HepG2 (cell line): ENCODE results near the gene ATP11B. TPM values are rescaled to one million over a fixed set of nuclear protein-coding genes. Genes with fewer than 3 reads are reported as not detected.
A peak's percentile ranks its signal among the peaks of the same experiment; 100 is the strongest.

Experiments
- ATAC-seq: fragments of 200-7000 bp; cut with Tn5 transposase; 3 replicates; pipeline ENCODE4 v1.9.1; 2020; ENCODE audit warnings: mild to moderate bottlenecking, moderate library complexity
- BruUV-seq: library from RNA; stranded (reverse); fragments of 400-500 nt; replicated peaks from 2 replicates; lab custom pipeline; 2021; lab: Mats Ljungman, UMichigan
- CTCF ChIA-PET: fragments of 300-600 bp; formaldehyde crosslinking; extraction: SDS; loops from one replicate; lab custom pipeline; 2021; ENCODE audit warnings: low total read pairs, inconsistent platforms, low intra/inter-chr PET ratio; lab: Yijun Ruan, JAX
- POLR2A ChIA-PET: fragments of 350-600 bp; sonication (Branson Sonifier 250); formaldehyde crosslinking; loops from one replicate; lab custom pipeline; 2020; ENCODE audit warnings: antibody characterized with exemption, inconsistent platforms; lab: Yijun Ruan, JAX
- DNase-seq: peaks from one replicate; pipeline ENCODE4 v3.0.0-alpha.2; 2015; ENCODE audit warnings: low spot score
- FAIRE-seq: peaks from 3 replicates; lab custom pipeline; 2011; peaks lifted over from hg19 to GRCh38; lab: Jason Lieb, UNC
- H2AFZ ChIP-seq: one replicate; pipeline ENCODE4 v1.6.1; 2011; ENCODE audit warnings: low read length, inconsistent platforms
- H3K27ac ChIP-seq: fragments of 300-600 bp; 3 replicates; pipeline ENCODE4 v1.8.0; 2011; ENCODE audit warnings: mixed run types, mild to moderate bottlenecking, mixed read lengths, low read length, inconsistent platforms; ENCODE audit not compliant: insufficient read depth; ENCODE audit errors: extremely low read length
- H3K27me3 ChIP-seq, 2 experiments: fragments of 200-600 bp in 1 of 2; 2 replicates in 1 of 2; 3 replicates in 1 of 2; pipeline versions ENCODE4 v1.6.0 to v1.8.0; 2011; ENCODE audit warnings: low read length in 2 of 2, mild to moderate bottlenecking in 2 of 2, moderate library complexity in 2 of 2, inconsistent platforms in 1 of 2; ENCODE audit not compliant: insufficient read depth in 2 of 2, control insufficient read depth in 1 of 2
- H3K36me3 ChIP-seq, 2 experiments: fragments of 200-600 bp in 1 of 2; replicated peaks in 1 of 2; 2 replicates in 1 of 2; 3 replicates in 1 of 2; pipeline versions ENCODE4 v1.5.1 to v1.8.0; 2011; ENCODE audit warnings: low read length in 2 of 2, inconsistent platforms in 1 of 2; ENCODE audit not compliant: insufficient read depth in 2 of 2, control insufficient read depth in 1 of 2
- H3K4me1 ChIP-seq: 2 replicates; pipeline ENCODE4 v1.5.1; 2012; ENCODE audit warnings: low read length, inconsistent platforms; ENCODE audit not compliant: insufficient read depth
- H3K4me2 ChIP-seq: 2 replicates; pipeline ENCODE4 v1.6.0; 2011; ENCODE audit warnings: low read depth, low read length, inconsistent platforms
- H3K4me3 ChIP-seq, 3 experiments: fragments of 200-600 bp in 1 of 3; sonication (generic), shearing (Covaris generic) in 1 of 3; replicated peaks in 1 of 3; 2 replicates each; pipeline ENCODE4 v1.5.1; 2011 to 2016; ENCODE audit warnings: low read length in 3 of 3, inconsistent platforms in 2 of 3, low read depth in 2 of 3, mild to moderate bottlenecking in 2 of 3, control low read depth in 1 of 3, mixed read lengths in 1 of 3; ENCODE audit not compliant: insufficient read depth in 1 of 3
- H3K79me2 ChIP-seq: one replicate; pipeline ENCODE4 v1.6.1; 2011; ENCODE audit warnings: low read length, inconsistent platforms; ENCODE audit not compliant: insufficient read depth
- H3K9ac ChIP-seq: 2 replicates; pipeline ENCODE4 v1.6.0; 2011; ENCODE audit warnings: mild to moderate bottlenecking, low read depth, low read length, inconsistent platforms; ENCODE audit not compliant: insufficient read depth
- H3K9me3 ChIP-seq: 2 replicates; pipeline ENCODE4 v1.5.1; 2012; ENCODE audit warnings: mild to moderate bottlenecking, low read length
- H4K20me1 ChIP-seq: 2 replicates; pipeline ENCODE4 v1.6.0; 2011; ENCODE audit warnings: inconsistent platforms, mild to moderate bottlenecking, low read length, moderate library complexity; ENCODE audit not compliant: insufficient read depth
- DBP ChIP-seq: sonication (generic); formaldehyde crosslinking; IDR thresholded peaks from 2 replicates; pipeline ENCODE4 v1.4.0; 2020; ENCODE audit warnings: missing genetic modification reagents; ENCODE audit errors: not compliant biosample characterization
- ETV5 ChIP-seq: IDR thresholded peaks from 2 replicates; pipeline ENCODE4 v1.6.1; 2018; ENCODE audit warnings: missing biosample characterization, missing genetic modification reagents, inconsistent platforms, borderline replicate concordance
- HINFP ChIP-seq: sonication (generic); formaldehyde crosslinking; IDR thresholded peaks from 2 replicates; pipeline ENCODE4 v1.4.0; 2020; ENCODE audit warnings: low read depth, mild to moderate bottlenecking, missing genetic modification reagents
- HMGA1 ChIP-seq: sonication (generic); formaldehyde crosslinking; conservative IDR thresholded peaks from 2 replicates; pipeline ENCODE4 v1.4.0; 2020; ENCODE audit warnings: missing genetic modification reagents
- MAFF ChIP-seq: IDR thresholded peaks from 2 replicates; pipeline ENCODE4 v1.6.1; 2011; ENCODE audit warnings: low read depth, low read length, improper control_type of control experiment
- MAFK ChIP-seq, 2 experiments: IDR thresholded peaks in 1 of 2; conservative IDR thresholded peaks in 1 of 2; 2 replicates each; pipeline ENCODE4 v1.6.1; 2011; ENCODE audit warnings: improper control_type of control experiment in 2 of 2, low read length in 2 of 2
- MBNL3 ChIP-seq: fragments of 250-450 bp; sonication (Bioruptor Pico); conservative IDR thresholded peaks from 2 replicates; pipeline ENCODE4 v1.8.0; 2022; ENCODE audit warnings: mild to moderate bottlenecking, inconsistent platforms
- NR2C2 ChIP-seq: sonication (generic); formaldehyde crosslinking; IDR thresholded peaks from 2 replicates; pipeline ENCODE4 v1.4.0; 2020; ENCODE audit warnings: missing genetic modification reagents, mild to moderate bottlenecking, moderate library complexity, borderline replicate concordance
- THAP8 ChIP-seq: sonication (generic); formaldehyde crosslinking; IDR thresholded peaks from 2 replicates; pipeline ENCODE4 v1.5.1; 2020; ENCODE audit warnings: missing genetic modification reagents, mild to moderate bottlenecking, borderline replicate concordance
- ZBTB39 ChIP-seq: sonication (generic); formaldehyde crosslinking; IDR thresholded peaks from 2 replicates; pipeline ENCODE4 v1.5.0; 2020; ENCODE audit warnings: missing genetic modification reagents
- ZBTB42 ChIP-seq: sonication (generic); formaldehyde crosslinking; IDR thresholded peaks from 2 replicates; pipeline ENCODE4 v1.5.0; 2020; ENCODE audit warnings: mild to moderate bottlenecking, missing genetic modification reagents
- ZNF530 ChIP-seq: sonication (generic); formaldehyde crosslinking; IDR thresholded peaks from 2 replicates; pipeline ENCODE4 v1.5.0; 2020; ENCODE audit warnings: low read depth, mild to moderate bottlenecking, missing genetic modification reagents
- ZNF572 ChIP-seq: sonication (generic); formaldehyde crosslinking; IDR thresholded peaks from 2 replicates; pipeline ENCODE4 v1.5.1; 2020; ENCODE audit warnings: mild to moderate bottlenecking, missing genetic modification reagents
- ZNF619 ChIP-seq: sonication (generic); formaldehyde crosslinking; IDR thresholded peaks from 2 replicates; pipeline ENCODE4 v1.4.0; 2020; ENCODE audit warnings: mild to moderate bottlenecking, missing genetic modification reagents
- ZNF772 ChIP-seq: sonication (generic); formaldehyde crosslinking; IDR thresholded peaks from 2 replicates; pipeline ENCODE4 v1.5.0; 2020; ENCODE audit warnings: mild to moderate bottlenecking, missing genetic modification reagents
- ZNF776 ChIP-seq: sonication (generic); formaldehyde crosslinking; IDR thresholded peaks from 2 replicates; pipeline ENCODE4 v1.4.0; 2020; ENCODE audit warnings: mild to moderate bottlenecking, missing genetic modification reagents
- ZNF891 ChIP-seq: sonication (generic); formaldehyde crosslinking; IDR thresholded peaks from 2 replicates; pipeline ENCODE4 v1.5.0; 2020; ENCODE audit warnings: mild to moderate bottlenecking, missing genetic modification reagents
- WGBS: methylation state at CpG from one replicate; pipeline ENCODE4 v1.1.6; 2017; ENCODE audit warnings: low lambda C conversion rate; 5-methylcytosine and 5-hydroxymethylcytosine counted together
- in situ Hi-C: cut with HindIII; loops from 2 replicates; pipeline ENCODE4 v1.10.0; 2017; ENCODE audit warnings: low pct_unique_long_range_greater_than_20kb; ENCODE audit not compliant: extremely low pct_ligation_motif_present
- intact Hi-C: fragments of 100-400 bp; cut with micrococcal nuclease; formaldehyde crosslinking; loops from one replicate; pipeline ENCODE4 v1.10.0; 2022; ENCODE audit not compliant: unreplicated experiment
- polyA plus RNA-seq, 8 experiments: library from polyadenylated mRNA; depleted of rRNA in 3 of 8; stranded (reverse) in 7 of 8; unstranded in 1 of 8; fragments of >200 nt; fragmentation: Illumina TruSeq in 4 of 8; extraction: Trizol in 4 of 8; gene quantifications; 2 replicates each; pipeline versions ENCODE4 v1.2.1 to v1.2.3, GENCODE V29; 2011 to 2016; ENCODE audit warnings: low read depth in 4 of 8, missing spikeins in 1 of 8, mixed read lengths in 1 of 8; ENCODE audit not compliant: insufficient read depth in 1 of 8
- total RNA-seq, 5 experiments: library from RNA; depleted of rRNA; stranded (reverse); fragments of >200 nt; fragmentation: Illumina TruSeq; extraction: Trizol; gene quantifications; 2 replicates each; pipeline ENCODE4 v1.2.3, GENCODE V29; 2016; ENCODE audit warnings: low read depth in 1 of 5

Gene ATP11B
- total and polyA plus RNA-seq, 2 of the 13 experiments (the other 11 are each of a cell fraction or from before 2014, with no cell fraction given), result 10.1 to 22.9 TPM

- TF ChIP-seq ZNF530 (CRISPR knock-in tag) (no peak), MBNL3 (CRISPR knock-in tag) (no peak), MAFF (peak; percentile 67; the same call in 1 of the 2 replicates), ZBTB42 (no peak), MAFK (conservative IDR thresholded peaks at IDR 0.05 in 1 of 2, IDR thresholded peaks at IDR 0.05 in 1 of 2; ENCODE audit: low read length in 2 of 2) (peak; percentile 82 to 84), THAP8 (no peak), ZNF891 (no peak), ZNF776 (CRISPR knock-in tag) (no peak), NR2C2 (CRISPR knock-in tag) (no peak), ZBTB39 (CRISPR knock-in tag) (no peak), ETV5 (CRISPR knock-in tag) (no peak), HINFP (CRISPR knock-in tag) (no peak), DBP (CRISPR knock-in tag) (no peak), HMGA1 (CRISPR knock-in tag) (no peak), ZNF619 (CRISPR knock-in tag) (no peak), ZNF772 (no peak), ZNF572 (CRISPR knock-in tag) (no peak)
- intact Hi-C loops, result no loop called here
Observed at GRCh38 chr3:182965861-182966366, 172.6 kb downstream of the ATP11B start.

More at GRCh38 chr3:182965861-182966366, 172.6 kb downstream of the ATP11B start:
- Histone ChIP-seq H3K36me3 (peaks cover 2 to 9% of the 10 kb centered on the region in 2 experiments; a peak in 3 of 5 replicates), H3K4me2 (no peak overlapping the region), H3K9ac (no peak overlapping the region), H4K20me1 (no peaks in the 10 kb centered on the region; the same call in 1 of the 2 replicates), H3K4me3 (no peak overlapping the region), H3K27me3 (no peaks in the 10 kb centered on the region; a peak in 1 of 5 replicates), H3K4me1 (peaks cover 24% of the 10 kb centered on the region), H3K9me3 (no peaks in the 10 kb centered on the region), H3K27ac (no peak overlapping the region), H2AFZ (no peak overlapping the region), H3K79me2 (peaks cover 38% of the 10 kb centered on the region)
- BruUV-seq, result no TSS peak
- in situ Hi-C loops, result no loop called here
- ATAC-seq, result no peak
- POLR2A ChIA-PET, result no interaction called here
- 97% methylated on average over 9 of the region's 9 CpGs for WGBS
- no peak for DNase-seq
- CTCF ChIA-PET, result no interaction called here
- FAIRE-seq, result no peak
